GM23248 (cell line): ENCODE measurements around the gene KIF1B. TPM values are rescaled to one million over a fixed set of nuclear protein-coding genes. Genes with fewer than 3 reads are reported as not detected.

Experiments
- DNase-seq: peaks from one replicate; pipeline ENCODE4 v3.0.0-alpha.2; 2015
- H2AFZ ChIP-seq: fragments of 200-600 bp; sonication (generic); 2 replicates; pipeline ENCODE4 v1.6.1; 2016; ENCODE audit warnings: antibody characterized with exemption
- H3F3A ChIP-seq: fragments of 200-600 bp; sonication (generic); 2 replicates; pipeline ENCODE4 v1.6.1; 2016; ENCODE audit warnings: mild to moderate bottlenecking, antibody characterized with exemption, mixed run types; ENCODE audit not compliant: insufficient read depth
- H3K27ac ChIP-seq: fragments of 200-600 bp; sonication (generic); 2 replicates; pipeline ENCODE4 v1.5.1; 2016; ENCODE audit warnings: mild to moderate bottlenecking
- H3K27me3 ChIP-seq: fragments of 200-600 bp; sonication (generic); replicated peaks from 2 replicates; pipeline ENCODE4 v1.6.1; 2016; ENCODE audit warnings: mild to moderate bottlenecking; ENCODE audit not compliant: insufficient read depth
- H3K36me3 ChIP-seq: fragments of 200-600 bp; sonication (generic); 2 replicates; pipeline ENCODE4 v1.6.1; 2016; ENCODE audit warnings: low read depth, mild to moderate bottlenecking
- H3K4me1 ChIP-seq: fragments of 200-600 bp; sonication (generic); 2 replicates; pipeline ENCODE4 v1.6.1; 2016; ENCODE audit warnings: mild to moderate bottlenecking; ENCODE audit not compliant: insufficient read depth
- H3K4me2 ChIP-seq: fragments of 200-600 bp; sonication (generic); one replicate; pipeline ENCODE4 v1.6.1; 2016; ENCODE audit warnings: mild to moderate bottlenecking; ENCODE audit not compliant: unreplicated experiment
- H3K4me3 ChIP-seq: fragments of 200-600 bp; sonication (generic); 2 replicates; pipeline ENCODE4 v1.5.1; 2016; ENCODE audit warnings: mild to moderate bottlenecking
- H3K79me2 ChIP-seq: fragments of 200-600 bp; sonication (generic); 2 replicates; pipeline ENCODE4 v1.6.1; 2016; ENCODE audit warnings: mild to moderate bottlenecking; ENCODE audit not compliant: insufficient read depth
- H3K9ac ChIP-seq: fragments of 200-600 bp; sonication (generic); 2 replicates; pipeline ENCODE4 v1.6.1; 2016; ENCODE audit warnings: mild to moderate bottlenecking
- H3K9me2 ChIP-seq: fragments of 200-600 bp; sonication (generic); 2 replicates; pipeline ENCODE4 v1.6.1; 2016; ENCODE audit warnings: mixed run types, mild to moderate bottlenecking, moderate library complexity; ENCODE audit not compliant: insufficient read depth
- H3K9me3 ChIP-seq: fragments of 200-600 bp; sonication (generic); one replicate; pipeline ENCODE4 v1.6.1; 2017; ENCODE audit warnings: low read depth
- H4K20me1 ChIP-seq: fragments of 200-600 bp; sonication (generic); 2 replicates; pipeline ENCODE4 v1.6.0; 2016; ENCODE audit not compliant: insufficient read depth
- EZH2 ChIP-seq: fragments of 200-600 bp; sonication (generic); IDR thresholded peaks from 2 replicates; pipeline ENCODE4 v1.6.1; 2018; ENCODE audit warnings: antibody characterized with exemption, mild to moderate bottlenecking; ENCODE audit not compliant: insufficient read depth, poor library complexity, severe bottlenecking
- EZH2phosphoT487 ChIP-seq: fragments of 200-600 bp; sonication (generic); IDR thresholded peaks from 2 replicates; pipeline ENCODE4 v1.6.1; 2018; ENCODE audit warnings: antibody characterized with exemption, moderate library complexity, mild to moderate bottlenecking, low read depth; ENCODE audit not compliant: insufficient read depth
- WGBS, 2 experiments: methylation state at CpG; one replicate each; pipeline ENCODE4 v1.1.6; 2015 to 2017; ENCODE audit warnings: low lambda C conversion rate in 2 of 2, low coverage in 1 of 2; ENCODE audit errors: missing lambda C conversion rate in 2 of 2; 5-methylcytosine and 5-hydroxymethylcytosine counted together
- in situ Hi-C: fragments of 300-500 bp; cut with MboI; formaldehyde crosslinking; loops from 2 replicates; pipeline ENCODE4 v1.15.0; 2020
- polyA plus RNA-seq: library from polyadenylated mRNA; unstranded; fragments of >200 nt; fragmentation: Nextera tagmentation; extraction: Ambion mirVana; gene quantifications from 2 replicates; pipeline ENCODE4 v1.2.1, GENCODE V29; 2016
- total RNA-seq: library from RNA; depleted of rRNA; stranded (reverse); fragments of >200 nt; shearing (Covaris generic); gene quantifications from 2 replicates; pipeline ENCODE4 v1.2.3, GENCODE V29; 2014

The KIF1B gene
- total and polyA plus RNA-seq, 2 experiments from 2014 or later, result 14.8 to 24.8 TPM

GRCh38 chr1:10353282-10353681, 142.9 kb downstream of the KIF1B start:
- H3K4me3 ChIP-seq, result no peak overlapping the region
- no peak overlapping the region for H2AFZ ChIP-seq
- in situ Hi-C loops, result no loop called here
- H3K79me2 ChIP-seq, result no peaks in the 10 kb centered on the region
- no peak overlapping the region for H3K9ac ChIP-seq
- TF ChIP-seq EZH2, result no peak
- no peak for TF ChIP-seq EZH2phosphoT487
- H3K27ac ChIP-seq, result no peak overlapping the region
- DNase-seq, result no peak
- peaks cover 10% of the 10 kb centered on the region for H3K36me3 ChIP-seq
- peaks cover 5% of the 10 kb centered on the region; the same call in 1 of the 2 replicates for H3F3A ChIP-seq
- H3K9me2 ChIP-seq, result no peaks in the 10 kb centered on the region
- H3K27me3 ChIP-seq, result no peaks in the 10 kb centered on the region
- no peaks in the 10 kb centered on the region for H3K9me3 ChIP-seq
- H3K4me2 ChIP-seq, result no peak overlapping the region
- H4K20me1 ChIP-seq, result no peaks in the 10 kb centered on the region
- WGBS, 2 experiments, result 67 to 70% methylated on average over 4 of the region's 4 CpGs
- H3K4me1 ChIP-seq, result no peaks in the 10 kb centered on the region

GRCh38 chr1:10353693-10354092, 143.3 kb downstream of the KIF1B start:
- H3F3A ChIP-seq, result peaks cover 5% of the 10 kb centered on the region; the same call in 1 of the 2 replicates
- no peak overlapping the region for H2AFZ ChIP-seq
- no peak overlapping the region for H3K4me3 ChIP-seq
- WGBS, 2 experiments, result 38 to 44% methylated on average over 2 of the region's 2 CpGs
- no peak for DNase-seq
- in situ Hi-C loops, result no loop called here
- no peaks in the 10 kb centered on the region for H3K9me2 ChIP-seq
- TF ChIP-seq EZH2phosphoT487, result no peak
- H3K27me3 ChIP-seq, result no peaks in the 10 kb centered on the region
- H3K4me1 ChIP-seq, result no peaks in the 10 kb centered on the region
- H3K9ac ChIP-seq, result no peak overlapping the region
- H3K36me3 ChIP-seq, result peaks cover 10% of the 10 kb centered on the region
- no peak overlapping the region for H3K4me2 ChIP-seq
- H3K9me3 ChIP-seq, result no peaks in the 10 kb centered on the region
- no peaks in the 10 kb centered on the region for H4K20me1 ChIP-seq
- H3K27ac ChIP-seq, result no peak overlapping the region
- no peaks in the 10 kb centered on the region for H3K79me2 ChIP-seq

- Histone ChIP-seq H3K27ac (no peak overlapping the region), H2AFZ (no peak overlapping the region), H3K4me1 (no peaks in the 10 kb centered on the region), H3K4me2 (no peak overlapping the region), H3K9me3 (no peaks in the 10 kb centered on the region), H3K4me3 (no peak overlapping the region), H3K36me3 (peaks cover 12% of the 10 kb centered on the region; the same call in 1 of the 2 replicates), H3K9me2 (no peaks in the 10 kb centered on the region), H3K27me3 (no peaks in the 10 kb centered on the region), H3K9ac (no peak overlapping the region), H3K79me2 (no peaks in the 10 kb centered on the region), H4K20me1 (no peaks in the 10 kb centered on the region), H3F3A (no peaks in the 10 kb centered on the region)
- 90 to 100% methylated on average over 1 of the region's 1 CpG for WGBS, 2 experiments
- no peak for TF ChIP-seq EZH2phosphoT487
- no peak for TF ChIP-seq EZH2
- no peak for DNase-seq
- in situ Hi-C loops, result no loop called here
These were observed 149.7 kb downstream of the KIF1B start for GRCh38 chr1:10360045-10360444.

GRCh38 chr1:10361515-10361914, 151.1 kb downstream of the KIF1B start:
- no peaks in the 10 kb centered on the region for H3K9me3 ChIP-seq
- 97 to 99% methylated on average over 10 of the region's 10 CpGs for WGBS, 2 experiments

GRCh38 chr1:10368194-10368593, 157.8 kb downstream of the KIF1B start:
- no peaks in the 10 kb centered on the region for H3F3A ChIP-seq
- H3K9ac ChIP-seq, result no peak overlapping the region
- DNase-seq, result no peak
- in situ Hi-C loops, result no loop called here
- H3K27me3 ChIP-seq, result no peaks in the 10 kb centered on the region
- H3K36me3 ChIP-seq, result peaks cover 12% of the 10 kb centered on the region; the same call in 1 of the 2 replicates
- TF ChIP-seq EZH2phosphoT487 (no peak), EZH2 (no peak)
- no peak overlapping the region for H3K4me3 ChIP-seq
- no peak overlapping the region for H2AFZ ChIP-seq
- H3K9me2 ChIP-seq, result no peaks in the 10 kb centered on the region
- H3K9me3 ChIP-seq, result no peaks in the 10 kb centered on the region
- no peak overlapping the region for H3K4me2 ChIP-seq
- 53 to 55% methylated on average over 6 of the region's 6 CpGs for WGBS, 2 experiments
- H4K20me1 ChIP-seq, result no peaks in the 10 kb centered on the region
- H3K79me2 ChIP-seq, result no peaks in the 10 kb centered on the region
- no peaks in the 10 kb centered on the region for H3K4me1 ChIP-seq
- H3K27ac ChIP-seq, result no peak overlapping the region

More at GRCh38 chr1:10361515-10361914, 151.1 kb downstream of the KIF1B start:
- no peak overlapping the region for H3K27ac ChIP-seq
- peaks cover 20% of the 10 kb centered on the region; the same call in 1 of the 2 replicates for H3K36me3 ChIP-seq
- in situ Hi-C loops, result no loop called here
- TF ChIP-seq EZH2phosphoT487 (no peak), EZH2 (no peak)
- H3K4me2 ChIP-seq, result no peak overlapping the region
- H3K27me3 ChIP-seq, result no peaks in the 10 kb centered on the region
- H3K79me2 ChIP-seq, result no peaks in the 10 kb centered on the region
- no peaks in the 10 kb centered on the region for H3F3A ChIP-seq
- H3K9me2 ChIP-seq, result no peaks in the 10 kb centered on the region
- no peak overlapping the region for H2AFZ ChIP-seq
- no peak overlapping the region for H3K9ac ChIP-seq
- no peak overlapping the region for H3K4me3 ChIP-seq
- no peaks in the 10 kb centered on the region for H4K20me1 ChIP-seq
- H3K4me1 ChIP-seq, result no peaks in the 10 kb centered on the region
- DNase-seq, result no peak
